Measurements from ENCODE around the gene SLC6A1.

The SLC6A1 gene

DNA sequence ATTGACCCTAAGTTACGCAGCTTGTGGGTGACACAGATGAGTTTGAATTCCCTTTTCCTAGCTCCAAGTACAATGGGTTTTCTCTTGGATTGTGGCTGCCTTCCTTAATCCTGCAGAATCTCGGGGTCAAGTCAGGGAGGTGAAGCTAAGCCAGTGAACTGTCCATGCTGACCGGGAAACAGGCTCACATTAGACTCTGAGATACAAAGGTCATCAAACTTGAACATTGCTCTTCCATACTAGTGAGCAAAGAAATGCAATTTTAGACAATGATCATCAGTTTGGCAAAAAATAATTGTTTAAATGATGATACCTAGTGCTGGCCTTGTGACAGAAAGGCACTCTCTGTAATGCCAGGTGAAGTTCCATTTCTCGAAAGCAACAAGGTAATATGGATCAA lies 31.6 kb downstream of the SLC6A1 start:
- Histone ChIP-seq H3K27me3 (ENCODE audit: insufficient read depth, poor library complexity, severe bottlenecking) (peaks cover 5% of the 10 kb centered on the region), H3K4me3 (replicated peaks; ENCODE audit: insufficient read depth, low read length) (no peak overlapping the region), H3K27ac (replicated peaks) (no peak overlapping the region)
- no peak for TF ChIP-seq REST (IDR thresholded peaks at IDR 0.05; ENCODE audit: insufficient replicate concordance, low read depth)
- TF ChIP-seq GABPA (IDR thresholded peaks at IDR 0.05; ENCODE audit: low read depth), result no peak
- TF ChIP-seq POLR2AphosphoS5 (IDR thresholded peaks at IDR 0.05; ENCODE audit: low read depth), result no peak
- TF ChIP-seq CTCF (IDR thresholded peaks at IDR 0.05; ENCODE audit: insufficient read depth, low read length), result no peak
- no peak for TF ChIP-seq SPI1 (IDR thresholded peaks at IDR 0.05; ENCODE audit: borderline replicate concordance, low read depth)
- DNase-seq (ENCODE audit: low read depth in 1 of 2, low spot score in 1 of 2), result no peak

DNA sequence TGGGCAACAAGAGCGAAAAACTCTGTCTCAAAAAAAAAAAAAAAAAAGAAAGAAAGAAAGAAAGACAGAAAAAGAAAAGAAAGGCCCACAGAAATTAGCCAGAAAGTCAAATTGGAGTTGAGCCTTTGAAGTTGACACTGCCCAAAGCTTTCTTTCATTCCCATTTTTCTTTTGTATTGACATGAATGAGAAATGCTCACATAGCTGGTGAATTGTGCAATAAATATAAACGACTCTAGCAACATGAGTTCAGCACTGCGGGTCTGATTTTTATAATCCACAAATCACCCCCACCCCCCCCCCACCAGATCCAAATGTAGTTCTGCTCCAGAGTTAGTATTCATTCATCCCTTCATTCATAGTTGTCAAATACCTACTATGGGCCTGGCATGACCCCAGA lies 37.4 kb downstream of the SLC6A1 start:
- TF ChIP-seq REST (IDR thresholded peaks at IDR 0.05; ENCODE audit: insufficient replicate concordance, low read depth) (no peak), POLR2AphosphoS5 (IDR thresholded peaks at IDR 0.05; ENCODE audit: low read depth) (no peak), SPI1 (IDR thresholded peaks at IDR 0.05; ENCODE audit: borderline replicate concordance, low read depth) (no peak), CTCF (IDR thresholded peaks at IDR 0.05; ENCODE audit: insufficient read depth, low read length) (no peak), GABPA (IDR thresholded peaks at IDR 0.05; ENCODE audit: low read depth) (no peak)
- no peak for DNase-seq (ENCODE audit: low read depth in 1 of 2, low spot score in 1 of 2)
- H3K4me3 ChIP-seq (replicated peaks; ENCODE audit: insufficient read depth, low read length), result no peak overlapping the region
- H3K27me3 ChIP-seq (ENCODE audit: insufficient read depth, poor library complexity, severe bottlenecking), result no peaks in the 10 kb centered on the region
- H3K27ac ChIP-seq (replicated peaks), result no peak overlapping the region

GRCh38 chr3:11033871-11034270 lies 41.3 kb downstream of the SLC6A1 start:
- H3K27ac ChIP-seq (replicated peaks), result no peak overlapping the region
- no peak overlapping the region for H3K4me3 ChIP-seq (replicated peaks; ENCODE audit: insufficient read depth, low read length)
- no peak for TF ChIP-seq GABPA (IDR thresholded peaks at IDR 0.05; ENCODE audit: low read depth)
- no peak for TF ChIP-seq POLR2AphosphoS5 (IDR thresholded peaks at IDR 0.05; ENCODE audit: low read depth)
- no peak for TF ChIP-seq REST (IDR thresholded peaks at IDR 0.05; ENCODE audit: insufficient replicate concordance, low read depth)
- TF ChIP-seq SPI1 (IDR thresholded peaks at IDR 0.05; ENCODE audit: borderline replicate concordance, low read depth), result no peak
- no peak for DNase-seq (ENCODE audit: low read depth in 1 of 2, low spot score in 1 of 2)
- H3K27me3 ChIP-seq (ENCODE audit: insufficient read depth, poor library complexity, severe bottlenecking), result peaks cover 19% of the 10 kb centered on the region

Data from HL-60 (cell line).